SK-N-MC (cell line): ENCODE results near the gene LGALS1.

Experiments
- EZH2 ChIP-seq: fragments of 200-600 bp; sonication (generic); IDR thresholded peaks from one replicate; pipeline ENCODE4 v1.6.1; 2017; ENCODE audit warnings: antibody characterized with exemption
- FOXP2 ChIP-seq: optimal IDR thresholded peaks from 2 replicates; pipeline ENCODE3; 2011; ENCODE audit warnings: mild to moderate bottlenecking, moderate library complexity; ENCODE audit not compliant: insufficient read depth; ENCODE audit errors: extremely low read length, control extremely low read depth
- POLR2AphosphoS5 ChIP-seq: IDR thresholded peaks from 2 replicates; pipeline ENCODE4 v1.6.1; 2012; ENCODE audit warnings: mild to moderate bottlenecking, low read depth, low read length, borderline replicate concordance

DNA sequence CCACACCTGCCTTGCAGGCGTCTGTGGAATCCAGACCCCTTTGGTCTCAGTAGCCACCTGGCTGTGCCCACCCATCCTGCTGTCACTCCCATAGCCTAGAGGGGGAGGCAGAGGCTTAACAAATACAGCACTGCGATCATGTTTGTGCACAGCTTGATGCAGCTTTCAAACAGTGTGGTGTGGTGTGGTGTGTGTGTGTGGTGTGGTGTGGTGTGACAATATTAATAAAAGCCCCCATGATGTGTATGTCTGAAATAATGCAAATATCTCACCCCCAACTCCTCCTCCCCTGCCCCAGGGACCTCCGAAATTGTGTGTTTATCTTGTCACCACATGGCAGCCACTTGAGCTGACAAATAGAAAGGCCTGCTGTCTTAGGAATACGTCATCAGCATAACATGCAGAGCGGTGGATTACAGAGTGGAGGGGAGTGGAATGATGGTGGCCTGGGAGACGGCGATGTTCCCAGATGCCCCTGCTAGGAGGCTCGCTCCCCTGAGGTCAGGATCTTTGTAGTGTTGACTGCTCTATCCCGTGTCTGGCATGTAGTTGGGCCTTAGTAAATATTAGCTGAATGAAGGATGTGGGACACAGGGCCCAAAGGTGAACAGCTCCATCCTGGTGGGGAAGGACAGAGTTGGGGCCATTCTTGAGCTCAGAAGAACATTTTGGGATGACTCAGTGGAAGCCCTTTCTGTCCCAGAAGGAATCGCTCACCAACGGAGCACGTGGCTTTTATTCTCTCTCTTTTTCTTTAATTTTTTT is 14.1 kb upstream of the LGALS1 start:
- TF ChIP-seq EZH2 (no peak), POLR2AphosphoS5 (no peak), FOXP2 (no peak)
